K562 (cell line): ENCODE results near the gene ITPR3.

Experiments used
- ARID2 ChIP-seq: fragments of 450-650 bp; IDR thresholded peaks from 2 replicates; pipeline ENCODE4 v1.6.1; 2017; ENCODE audit warnings: antibody characterized with exemption, mild to moderate bottlenecking
- KLF16 ChIP-seq: IDR thresholded peaks from 2 replicates; pipeline ENCODE4 v1.6.1; 2016; ENCODE audit warnings: antibody characterized with exemption
- NFYB ChIP-seq: IDR thresholded peaks from 2 replicates; pipeline ENCODE4 v1.6.1; 2011; ENCODE audit warnings: mild to moderate bottlenecking, moderate library complexity; ENCODE audit not compliant: insufficient read length; ENCODE audit errors: extremely low read depth
- POLR2A ChIP-seq: fragments of 450-650 bp; conservative IDR thresholded peaks from 2 replicates; pipeline ENCODE4 v1.6.1; 2016
- RBM14 ChIP-seq: fragments of 200-400 bp; formaldehyde crosslinking; IDR thresholded peaks from 2 replicates; pipeline ENCODE4 v1.6.1; 2018; ENCODE audit warnings: low read depth, mild to moderate bottlenecking, low read length, moderate library complexity, borderline replicate concordance; ENCODE audit not compliant: insufficient read depth
- YBX1 ChIP-seq: fragments of 450-650 bp; IDR thresholded peaks from 2 replicates; pipeline ENCODE4 v1.7.1; 2016; ENCODE audit warnings: mild to moderate bottlenecking

DNA sequence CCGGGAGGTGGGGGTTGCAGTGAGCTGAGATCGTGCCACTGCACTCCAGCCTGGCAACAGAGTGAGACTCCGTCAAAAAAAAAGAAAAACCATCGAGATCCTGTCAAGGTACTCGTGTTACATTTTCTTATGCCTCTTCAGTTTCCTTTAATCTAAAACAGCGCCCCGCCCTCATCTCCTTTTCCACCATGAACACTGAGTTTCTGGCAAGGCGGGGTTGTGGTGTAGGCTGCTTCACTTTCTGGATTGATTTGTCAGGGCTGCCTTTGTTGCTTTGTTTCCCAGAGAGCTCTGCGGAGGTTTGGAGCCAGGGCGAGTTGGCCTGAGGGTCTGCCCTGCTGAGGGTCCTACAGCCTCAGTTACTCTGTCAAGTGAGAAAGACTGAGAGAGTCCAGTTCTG lies 8.9 kb downstream of the ITPR3 start:
- no peak for TF ChIP-seq ARID2
- no peak for TF ChIP-seq NFYB
- no peak for TF ChIP-seq POLR2A
- no peak for TF ChIP-seq YBX1
- no peak for TF ChIP-seq RBM14
- TF ChIP-seq KLF16, result no peak
